Limb (tissue), 2 donors: ENCODE measurements around the gene MMP11.
A peak's percentile ranks its signal among the peaks of the same experiment; 100 is the strongest.

Experiments used
- DNase-seq, 2 donors: peaks; one replicate each; pipeline ENCODE4 v3.0.0-alpha.2; 2016; ENCODE audit errors: extremely low spot score in 2 of 2

The MMP11 gene

GRCh38 chr22:23759566-23759965, 13.1 kb upstream of the MMP11 start:
- no peak for DNase-seq

DNA sequence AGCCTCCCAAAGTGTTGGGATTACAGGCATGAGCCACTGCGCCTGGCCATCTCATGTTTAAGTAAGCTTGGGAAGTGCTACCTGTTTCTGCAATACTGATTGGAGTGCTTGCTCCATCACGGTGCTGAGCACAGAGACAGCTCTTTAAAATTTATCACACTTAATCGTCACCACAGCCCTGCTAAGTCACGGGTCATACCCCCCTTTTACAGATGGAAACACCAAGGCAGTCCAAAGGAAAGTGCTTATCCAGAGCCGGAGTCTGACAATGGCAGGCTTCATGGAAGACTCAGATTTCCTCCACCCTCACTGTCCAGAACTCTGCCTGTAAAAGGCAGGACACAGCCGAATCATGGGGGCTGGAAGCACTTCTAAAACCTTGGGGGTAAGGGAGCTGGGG, 12.6 kb upstream of the MMP11 start:
- no peak for DNase-seq

DNA sequence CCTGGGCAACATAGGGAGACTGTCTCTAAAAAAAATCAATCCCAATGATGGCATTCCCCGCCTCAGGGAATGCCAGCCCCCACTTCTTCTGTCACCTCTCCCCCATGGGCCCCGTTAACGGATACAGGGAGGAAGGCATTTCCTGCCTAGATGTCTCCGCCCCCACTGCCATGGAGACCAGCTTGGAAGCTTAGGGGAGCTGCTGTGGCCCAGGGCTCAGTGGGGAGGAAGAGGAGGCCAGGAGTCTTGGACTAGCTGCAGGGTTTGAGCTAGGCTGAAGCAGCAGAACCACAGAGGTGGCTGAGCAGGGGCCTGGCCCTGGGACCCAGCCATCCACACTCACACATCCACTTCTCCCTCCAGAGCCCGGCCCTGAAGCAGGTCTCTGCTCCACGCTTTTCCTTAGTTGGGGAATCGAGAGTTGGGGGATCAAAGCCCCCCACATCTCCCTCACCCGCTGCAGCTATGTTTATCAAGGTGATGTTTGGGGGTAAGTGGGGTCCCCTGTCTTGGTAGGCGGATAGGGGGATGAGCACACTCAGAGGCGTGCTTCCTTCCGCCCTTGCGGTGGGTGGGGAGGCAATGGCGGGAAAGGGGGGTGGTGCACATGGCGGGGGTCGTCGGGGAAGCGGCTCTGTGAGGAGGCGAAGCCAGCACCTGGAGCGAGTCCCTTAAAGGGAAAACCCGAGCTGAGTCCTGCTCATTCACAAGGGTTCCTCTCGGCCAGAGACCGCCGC, 9.6 kb upstream of the MMP11 start, which contains the start of gene C22orf15:
C22orf15 (plus strand) TSS at position 149 of the 737 bp plus-strand sequence; CDS start at position 466, 317 bp downstream.
- DNase-seq = peak in 1 of 2 donors; percentile 51

GRCh38 chr22:23763579-23763945, 9.1 kb upstream of the MMP11 start:
- DNase-seq = peak in 1 of 2 donors; percentile 46

- DNase-seq = no peak
These were observed 8.7 kb upstream of the MMP11 start for GRCh38 chr22:23763954-23764353.

DNA sequence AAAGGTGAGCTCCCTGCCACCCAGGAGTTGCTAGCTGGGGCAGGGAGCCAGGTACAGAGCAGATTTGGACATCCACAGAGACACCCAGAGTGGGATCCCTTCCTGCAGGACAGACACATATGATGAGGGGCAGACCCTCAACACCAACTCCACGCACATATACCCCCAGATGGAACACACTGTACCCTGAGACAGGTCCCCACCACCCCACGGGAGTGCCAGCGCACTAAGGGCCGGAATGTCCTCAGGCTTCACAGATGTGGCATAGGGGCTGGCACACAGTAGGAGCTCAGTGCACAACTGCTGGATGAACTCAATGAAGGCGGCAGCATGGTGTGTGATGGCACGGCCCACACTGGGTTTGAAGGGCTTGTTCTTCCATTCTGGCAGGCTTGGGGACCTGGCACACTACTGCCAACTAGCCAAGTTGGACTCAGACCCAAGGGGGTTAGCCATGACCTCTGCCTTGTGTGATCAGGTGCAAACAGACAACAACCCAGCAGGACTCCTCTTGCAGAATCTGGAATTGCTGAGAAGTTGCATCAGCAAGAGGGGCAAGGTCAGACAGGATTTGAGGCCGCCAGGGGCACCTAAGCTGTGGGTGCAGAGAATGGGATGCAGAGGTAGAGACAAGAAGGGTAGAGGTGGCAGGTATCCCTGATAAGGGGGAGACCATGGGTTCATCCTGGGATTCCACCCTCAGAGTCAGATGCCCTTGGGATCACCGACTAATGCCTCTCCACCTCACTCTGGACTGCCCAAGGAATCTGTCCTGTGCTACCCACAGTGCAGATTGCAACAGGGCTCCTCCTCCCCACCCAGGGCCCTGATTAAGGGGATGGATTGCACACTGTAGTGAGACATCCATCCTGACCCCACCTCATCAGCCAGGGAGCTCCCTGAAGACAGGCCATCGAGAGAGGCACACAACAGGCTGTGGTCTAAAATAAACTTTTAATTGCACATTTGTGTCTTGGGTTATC, 7.5 kb upstream of the MMP11 start:
- DNase-seq = no peak

DNA sequence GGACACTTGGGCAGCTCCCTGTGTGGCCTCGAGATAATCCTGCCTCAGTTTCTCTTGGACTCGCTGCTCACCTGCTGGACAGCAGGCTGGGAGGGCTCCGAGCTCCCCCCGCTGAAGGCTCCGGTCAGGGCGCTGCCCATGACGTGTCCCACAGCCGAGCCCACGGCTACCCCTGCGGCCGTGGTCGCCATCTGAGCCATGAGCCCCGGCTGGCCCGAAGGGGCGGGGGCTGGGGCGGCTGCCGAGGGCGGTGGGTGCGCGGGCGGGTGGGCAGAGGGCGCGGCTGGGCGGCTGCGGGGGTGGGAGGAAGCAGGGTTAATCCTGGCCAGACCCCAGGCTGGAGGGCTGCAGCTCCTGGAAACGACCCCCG, 5.4 kb upstream of the MMP11 start:
- DNase-seq = no peak

DNA sequence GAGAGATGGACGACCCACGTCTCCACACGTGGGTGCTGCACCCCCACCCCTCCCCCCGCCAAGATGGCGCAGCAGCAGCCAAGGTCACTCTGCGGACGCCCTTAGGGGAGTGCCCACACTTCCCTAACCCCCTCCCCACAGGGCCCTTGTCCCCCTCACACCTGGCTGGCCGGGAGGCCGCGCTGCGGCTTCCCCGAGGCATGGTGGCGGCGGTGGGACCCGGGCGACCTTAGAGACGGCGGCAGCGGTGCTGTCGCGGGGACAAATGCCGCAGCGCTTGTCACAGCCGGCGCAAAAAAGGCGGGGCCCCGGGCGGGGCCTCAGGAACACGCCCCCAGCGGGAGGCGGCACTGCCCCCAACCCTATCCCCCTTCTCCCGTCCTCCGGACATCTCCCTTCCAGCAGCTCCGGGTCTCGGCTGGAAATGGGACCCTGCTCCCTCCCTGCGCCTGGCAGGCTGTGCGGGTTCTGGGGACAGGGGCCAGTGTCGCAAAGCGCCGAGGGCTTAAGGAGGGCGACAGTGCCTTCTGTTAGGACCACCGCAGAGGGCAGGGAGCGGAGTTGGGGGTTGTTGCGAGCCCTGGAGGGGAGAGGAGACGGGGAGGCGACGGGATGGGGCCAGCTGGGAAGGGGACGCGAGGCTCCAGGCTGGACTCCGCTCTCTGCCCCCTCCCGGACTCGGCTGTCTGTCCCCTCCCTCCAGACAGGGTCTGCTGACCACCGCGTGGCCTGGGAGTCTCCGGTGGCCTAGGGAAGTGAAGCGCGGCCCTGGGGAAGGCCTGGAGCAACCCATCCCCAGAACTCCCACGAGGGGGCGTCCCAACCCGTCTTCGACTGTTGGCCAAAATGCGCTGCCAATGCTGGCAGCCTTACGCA, 4.7 kb upstream of the MMP11 start, which contains the start of gene CHCHD10:
CHCHD10 (minus strand) TSS at position 300 of the 876 bp plus-strand sequence; CDS start at position 202, 98 bp downstream.
- peak; percentile 71 to 90 for DNase-seq

DNA sequence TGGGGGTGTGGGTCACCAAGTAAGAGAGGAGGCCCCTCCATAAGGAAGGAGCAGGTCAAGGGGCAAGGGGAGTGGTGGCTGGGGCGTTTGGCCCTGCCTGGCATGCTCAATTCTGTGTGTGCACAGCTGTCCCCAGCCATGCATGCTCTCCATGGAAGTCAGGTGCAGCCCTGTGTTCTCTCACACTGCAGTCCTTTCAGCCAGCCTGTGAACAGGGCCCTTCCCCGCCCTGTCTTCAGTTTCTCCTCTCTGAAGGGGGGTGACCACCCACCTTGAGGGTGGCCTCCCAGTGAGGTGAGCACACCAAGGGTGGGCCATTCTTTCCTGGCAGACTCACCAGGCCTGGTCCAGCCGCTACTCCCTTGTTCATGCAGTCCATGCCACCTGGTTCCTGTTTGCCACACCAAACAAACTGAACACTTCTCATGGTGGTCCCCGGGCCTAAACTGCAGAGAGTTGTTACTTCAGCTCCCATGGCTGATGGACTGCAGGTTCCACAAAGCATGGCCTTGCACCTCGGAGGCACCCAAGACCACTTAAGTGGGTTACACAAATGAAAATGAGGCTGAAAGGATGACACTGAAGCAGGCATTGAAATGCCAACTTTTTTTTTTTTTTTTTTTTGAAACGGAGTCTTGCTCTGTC, 3.2 kb upstream of the MMP11 start:
- DNase-seq = no peak

DNA sequence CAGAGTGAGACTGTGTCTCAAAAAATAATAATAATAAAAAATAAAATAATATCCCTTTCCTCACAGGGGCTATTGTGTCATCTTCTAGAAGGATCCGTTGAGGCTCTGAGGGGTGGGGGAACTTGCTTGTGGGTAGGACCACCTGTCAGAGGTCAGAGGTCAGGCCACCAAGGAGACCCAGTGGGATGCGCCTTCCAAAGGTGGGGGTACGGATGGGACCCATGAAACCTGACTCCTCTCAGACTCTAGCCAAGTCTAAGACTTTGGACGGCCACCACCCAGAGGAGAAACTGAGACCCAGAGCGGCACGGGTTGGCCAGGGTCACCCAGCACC, 367 bp upstream of the MMP11 start:
- no peak for DNase-seq

DNA sequence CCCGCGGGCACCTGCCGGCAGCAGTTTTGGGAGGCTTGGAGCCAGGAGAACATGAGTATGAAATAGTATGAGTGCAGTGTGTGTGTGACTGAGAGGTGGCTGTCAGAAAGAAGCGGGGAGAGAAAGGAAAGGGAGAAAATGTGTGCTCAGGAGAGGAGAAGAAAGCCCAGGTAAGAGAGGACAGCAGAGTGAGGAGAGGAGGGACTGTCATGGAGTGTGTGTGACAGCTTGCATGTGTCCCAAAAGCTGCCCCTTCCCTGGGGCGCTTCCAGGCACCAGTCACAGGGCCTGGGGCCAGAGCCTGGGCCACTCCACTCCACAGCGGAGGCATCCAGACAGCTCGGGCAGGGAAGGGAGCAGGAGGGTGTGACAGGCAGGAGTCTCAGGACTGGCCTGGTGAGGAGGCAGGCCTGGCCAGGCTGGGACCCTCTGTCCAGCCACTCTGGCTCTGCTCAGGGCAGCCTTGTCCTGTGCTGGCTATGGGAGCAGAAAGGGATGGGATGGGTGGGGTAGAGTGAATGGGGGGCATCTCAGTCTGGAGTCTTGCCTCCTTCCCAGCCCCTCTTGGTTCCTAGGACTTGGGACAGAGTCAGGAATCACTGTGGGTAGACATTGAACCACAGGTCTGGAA, 949 bp downstream of the MMP11 start:
- DNase-seq = no peak

GRCh38 chr22:23774114-23774921, 1.7 kb downstream of the MMP11 start:
- DNase-seq = no peak

DNA sequence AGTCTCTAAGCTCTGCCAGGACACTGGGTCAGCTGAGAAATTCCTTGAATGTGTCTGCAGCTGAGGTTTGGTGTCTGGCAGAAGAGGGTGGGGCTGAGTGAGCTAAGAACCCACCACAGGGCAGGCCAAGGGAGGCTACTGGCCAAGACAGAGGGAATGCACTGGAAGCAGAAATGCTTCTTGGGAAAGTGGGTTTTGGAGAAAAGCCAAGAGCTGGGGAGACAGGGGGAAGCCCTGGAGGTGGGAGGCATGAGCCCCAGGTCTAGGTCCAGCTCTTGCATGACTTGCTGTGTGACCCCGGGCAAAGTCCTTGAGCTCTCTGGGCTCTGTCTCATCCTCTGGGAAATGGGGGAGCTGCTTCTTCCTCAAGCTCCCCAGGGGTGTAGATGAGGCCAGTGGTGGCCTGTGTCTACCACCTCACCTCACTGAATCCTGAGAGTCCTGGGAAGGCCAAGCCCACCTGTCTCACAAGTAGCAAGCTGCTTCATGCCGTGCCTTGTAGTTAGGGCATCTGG, 2.3 kb downstream of the MMP11 start:
- DNase-seq = peak in 1 of 2 donors; percentile 33

- no peak for DNase-seq
These were observed 3.2 kb downstream of the MMP11 start for GRCh38 chr22:23775779-23776375.

- no peak for DNase-seq
These were observed 5.3 kb downstream of the MMP11 start for GRCh38 chr22:23777776-23778576.

DNA sequence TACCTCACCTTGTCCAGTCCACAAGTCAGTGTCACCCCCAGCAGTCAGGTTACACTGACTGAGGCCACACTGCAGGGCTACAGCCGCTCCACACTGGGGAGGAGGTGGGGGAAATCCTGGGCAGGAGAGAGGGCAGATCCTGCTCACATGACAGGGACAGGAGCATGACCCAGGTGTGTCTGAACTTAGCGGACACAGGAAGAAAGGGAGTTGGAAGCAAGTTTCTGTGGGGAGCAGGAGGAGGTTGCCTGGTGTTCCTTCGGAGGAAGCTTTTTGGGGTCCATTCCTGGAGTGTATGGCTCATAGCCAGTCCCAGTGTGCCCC, 5.9 kb downstream of the MMP11 start:
- DNase-seq = no peak

DNA sequence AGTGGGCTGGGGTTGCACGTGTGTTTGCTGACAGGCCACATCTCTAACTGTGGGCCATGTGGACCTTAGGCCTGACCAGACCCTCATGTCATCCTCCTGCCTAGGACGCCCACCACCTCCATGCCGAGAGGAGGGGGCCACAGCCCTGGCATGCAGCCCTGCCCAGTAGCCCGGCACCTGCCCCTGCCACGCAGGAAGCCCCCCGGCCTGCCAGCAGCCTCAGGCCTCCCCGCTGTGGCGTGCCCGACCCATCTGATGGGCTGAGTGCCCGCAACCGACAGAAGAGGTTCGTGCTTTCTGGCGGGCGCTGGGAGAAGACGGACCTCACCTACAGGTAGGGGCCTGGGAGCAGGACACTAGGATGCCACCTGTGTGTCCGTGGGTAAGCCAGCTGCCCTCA, 6.4 kb downstream of the MMP11 start:
- DNase-seq = no peak

GRCh38 chr22:23779731-23780130, 7.1 kb downstream of the MMP11 start:
- DNase-seq = no peak
